Measurements from ENCODE around the gene CSRNP3. TPM values are rescaled to one million over a fixed set of nuclear protein-coding genes. Genes with fewer than 3 reads are reported as not detected.

The CSRNP3 gene
- total RNA-seq, 4 donors from 2014 or later = 0.91 to 14.1 (median 1.7) TPM

DNA sequence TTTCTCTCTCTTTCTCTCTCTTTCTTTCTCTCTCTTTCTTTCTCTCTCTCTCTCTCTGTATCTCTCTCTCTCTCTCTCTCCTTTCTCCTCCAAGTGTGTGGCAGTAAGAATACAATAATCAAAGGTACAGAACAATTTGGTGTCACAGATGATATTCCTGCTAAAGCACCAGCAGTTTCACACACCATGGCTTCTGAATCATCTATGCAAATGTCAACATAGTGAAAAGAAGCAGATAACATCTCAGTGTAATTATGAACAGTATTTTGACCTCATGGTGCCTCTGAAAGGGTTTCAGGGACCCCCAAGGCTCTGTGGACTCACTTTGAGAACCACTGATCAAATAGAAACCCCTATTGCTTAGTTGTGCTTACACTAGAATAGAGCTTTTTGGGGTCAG is 38.5 kb upstream of the CSRNP3 start:
- no peak for DNase-seq (ENCODE audit: low spot score in 2 of 2)
- H3K4me3 ChIP-seq (ENCODE audit: low read depth, poor library complexity, severe bottlenecking) = no peak overlapping the region
- TF ChIP-seq, protein P1, sequence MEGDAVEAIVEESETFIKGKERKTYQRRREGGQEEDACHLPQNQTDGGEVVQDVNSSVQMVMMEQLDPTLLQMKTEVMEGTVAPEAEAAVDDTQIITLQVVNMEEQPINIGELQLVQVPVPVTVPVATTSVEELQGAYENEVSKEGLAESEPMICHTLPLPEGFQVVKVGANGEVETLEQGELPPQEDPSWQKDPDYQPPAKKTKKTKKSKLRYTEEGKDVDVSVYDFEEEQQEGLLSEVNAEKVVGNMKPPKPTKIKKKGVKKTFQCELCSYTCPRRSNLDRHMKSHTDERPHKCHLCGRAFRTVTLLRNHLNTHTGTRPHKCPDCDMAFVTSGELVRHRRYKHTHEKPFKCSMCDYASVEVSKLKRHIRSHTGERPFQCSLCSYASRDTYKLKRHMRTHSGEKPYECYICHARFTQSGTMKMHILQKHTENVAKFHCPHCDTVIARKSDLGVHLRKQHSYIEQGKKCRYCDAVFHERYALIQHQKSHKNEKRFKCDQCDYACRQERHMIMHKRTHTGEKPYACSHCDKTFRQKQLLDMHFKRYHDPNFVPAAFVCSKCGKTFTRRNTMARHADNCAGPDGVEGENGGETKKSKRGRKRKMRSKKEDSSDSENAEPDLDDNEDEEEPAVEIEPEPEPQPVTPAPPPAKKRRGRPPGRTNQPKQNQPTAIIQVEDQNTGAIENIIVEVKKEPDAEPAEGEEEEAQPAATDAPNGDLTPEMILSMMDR (IDR thresholded peaks at IDR 0.05) = no peak
- intact Hi-C loops (cut with DNase I; ENCODE audit: low total_unique reads) = no loop called here

DNA sequence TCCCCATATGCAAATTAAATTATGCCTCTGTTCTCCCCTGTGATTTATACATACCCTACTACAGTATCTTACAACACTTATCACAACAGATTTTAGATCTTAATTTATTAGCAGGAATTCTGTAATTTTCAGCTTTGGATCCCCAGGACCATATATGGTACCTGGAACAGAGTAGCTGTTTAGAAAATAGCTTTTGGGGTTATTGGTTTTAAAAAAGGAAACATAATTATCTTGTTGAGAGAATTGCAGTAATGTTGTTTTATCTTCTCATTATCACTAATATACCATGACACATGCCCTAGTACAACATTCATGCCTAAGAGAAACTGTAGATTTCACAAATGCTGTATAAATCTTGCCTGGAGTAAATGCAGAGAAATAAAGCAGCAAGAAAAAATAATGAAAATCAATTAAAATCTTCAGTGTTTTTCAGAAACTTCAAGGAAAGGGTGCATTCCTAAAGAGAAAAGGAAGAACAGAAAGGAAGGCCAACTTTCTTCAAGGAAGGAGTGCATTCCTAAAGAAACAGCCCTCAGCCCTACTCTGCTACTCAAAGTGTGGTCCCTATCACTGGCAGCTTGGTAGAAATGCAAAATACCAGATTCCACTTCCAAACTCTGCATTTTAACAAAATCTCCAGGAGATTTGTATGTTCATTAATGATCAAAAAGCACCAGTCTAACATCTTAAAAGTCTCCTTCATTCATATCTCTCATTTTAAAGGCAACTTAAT is 37.1 kb upstream of the CSRNP3 start:
- H3K4me3 ChIP-seq (ENCODE audit: low read depth, poor library complexity, severe bottlenecking) = no peak overlapping the region
- no peak for DNase-seq (ENCODE audit: low spot score in 2 of 2)
- TF ChIP-seq, protein P1 (IDR thresholded peaks at IDR 0.05) = no peak
- TF ChIP-seq POLR2A (IDR thresholded peaks at IDR 0.05) = no peak
- intact Hi-C loops (cut with DNase I; ENCODE audit: low total_unique reads) = no loop called here

DNA sequence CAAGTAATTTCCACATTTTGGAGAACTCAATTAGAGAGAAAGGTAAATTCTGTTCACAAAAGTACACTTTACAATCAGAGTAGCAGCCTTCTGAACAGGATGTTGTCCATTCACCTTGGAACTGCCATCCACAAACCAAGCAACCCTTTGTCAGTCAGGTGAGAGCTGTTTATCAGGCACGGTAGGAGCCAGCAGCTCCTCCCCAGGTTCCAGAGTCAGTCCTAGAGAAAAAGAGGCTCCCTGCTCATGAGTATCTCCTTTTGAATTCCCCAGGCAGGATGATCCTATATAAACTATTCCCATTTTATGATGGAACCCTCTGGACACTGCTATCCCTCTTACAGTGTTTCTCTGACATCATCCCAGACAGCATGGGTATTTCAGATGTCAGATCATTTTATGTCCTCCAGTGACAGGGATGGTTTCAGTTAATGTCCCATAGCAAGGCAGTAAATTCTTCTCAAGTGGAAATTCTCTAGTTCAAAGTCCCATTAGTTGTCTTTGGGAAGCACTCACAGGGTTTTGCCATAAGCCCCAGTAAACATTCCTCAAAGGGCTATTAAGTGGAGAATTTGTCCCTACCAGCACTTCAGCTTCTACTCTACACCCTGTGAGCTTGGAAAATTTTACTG is 34.5 kb upstream of the CSRNP3 start:
- WGBS, 2 donors = 80 to 94% methylated on average over 1 of the region's 1 CpG
- no peak overlapping the region for H3K4me3 ChIP-seq (ENCODE audit: low read depth, poor library complexity, severe bottlenecking)
- TF ChIP-seq, protein P1 (IDR thresholded peaks at IDR 0.05) = no peak
- DNase-seq (ENCODE audit: low spot score in 2 of 2) = no peak
- intact Hi-C loops (cut with DNase I; ENCODE audit: low total_unique reads) = no loop called here

DNA sequence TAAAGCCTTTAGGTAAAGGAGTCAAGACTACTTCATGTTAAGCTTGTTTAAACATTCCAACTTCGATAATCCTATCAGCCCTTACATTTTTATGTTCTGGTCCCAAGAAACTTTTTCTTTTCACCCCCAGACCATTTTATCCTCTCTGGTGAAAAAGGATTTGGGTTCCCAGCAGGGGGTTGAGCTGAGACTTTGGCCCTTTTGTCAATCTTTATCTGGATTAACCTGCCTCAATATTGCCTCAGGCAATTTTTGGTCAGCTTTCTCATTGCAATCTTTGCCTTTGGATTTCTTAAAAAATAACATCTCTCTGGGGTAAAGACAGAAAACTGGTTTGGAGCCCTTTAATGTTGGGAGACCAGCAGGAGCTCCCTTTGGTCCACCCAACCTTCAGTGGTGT is 33.9 kb upstream of the CSRNP3 start:
- intact Hi-C loops (cut with DNase I; ENCODE audit: low total_unique reads) = no loop called here
- TF ChIP-seq, protein P1 (IDR thresholded peaks at IDR 0.05) = no peak
- no peak for TF ChIP-seq POLR2A (IDR thresholded peaks at IDR 0.05)
- no peak overlapping the region for H3K4me3 ChIP-seq (ENCODE audit: low read depth, poor library complexity, severe bottlenecking)
- WGBS, 2 donors = 74% methylated on average over 1 of the region's 1 CpG
- DNase-seq (ENCODE audit: low spot score in 2 of 2) = no peak

DNA sequence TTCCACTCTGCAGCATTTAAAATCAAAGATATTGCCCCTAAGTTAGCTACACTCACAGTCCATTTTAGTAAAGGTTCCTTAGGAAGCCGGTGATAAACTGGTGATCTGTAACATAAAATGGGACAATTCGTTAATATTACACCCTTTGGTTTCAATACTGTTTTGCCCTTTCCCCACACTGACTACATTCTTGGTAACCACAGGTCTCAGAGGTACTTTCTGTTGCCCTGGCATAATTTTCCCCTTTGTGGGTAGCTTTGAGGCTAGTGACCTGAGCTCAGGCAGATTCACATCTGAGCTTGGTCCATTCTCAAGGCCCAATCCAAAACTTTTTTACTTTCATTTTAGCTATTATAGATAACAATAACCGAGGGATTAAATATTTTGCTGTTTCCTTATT is 32.9 kb upstream of the CSRNP3 start:
- TF ChIP-seq POLR2A (IDR thresholded peaks at IDR 0.05) = no peak
- TF ChIP-seq, protein P1 (IDR thresholded peaks at IDR 0.05) = no peak
- WGBS, 2 donors = 91% methylated on average over 3 of the region's 3 CpGs
- H3K4me3 ChIP-seq (ENCODE audit: low read depth, poor library complexity, severe bottlenecking) = no peak overlapping the region
- intact Hi-C loops (cut with DNase I; ENCODE audit: low total_unique reads) = no loop called here
- no peak for DNase-seq (ENCODE audit: low spot score in 2 of 2)

DNA sequence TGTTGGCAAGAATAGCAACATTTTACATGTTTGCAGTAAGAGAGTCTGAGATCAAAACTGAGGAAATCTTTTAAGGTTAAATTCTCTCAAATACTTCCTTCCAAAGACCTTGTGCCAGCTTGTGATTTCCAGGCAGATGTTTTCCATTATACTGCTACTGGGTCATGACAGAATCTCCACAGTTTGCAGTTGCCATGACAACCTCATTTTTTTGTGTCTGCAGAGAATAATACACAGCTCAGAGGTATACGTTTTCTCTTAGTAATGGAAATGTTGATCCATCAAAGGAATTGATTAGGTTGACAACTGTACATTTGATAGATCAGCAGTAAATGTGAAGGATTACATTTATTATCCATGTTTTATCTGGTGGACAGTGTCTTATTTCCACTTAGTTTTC is 29.1 kb upstream of the CSRNP3 start:
- DNase-seq (ENCODE audit: low spot score in 2 of 2) = no peak
- no peak overlapping the region for H3K4me3 ChIP-seq (ENCODE audit: low read depth, poor library complexity, severe bottlenecking)
- intact Hi-C loops (cut with DNase I; ENCODE audit: low total_unique reads) = no loop called here
- TF ChIP-seq, protein P1 (IDR thresholded peaks at IDR 0.05) = no peak
- WGBS, 2 donors = 5 to 10% methylated on average over 1 of the region's 1 CpG
